ENCODE results near the gene FXYD5. TPM values are rescaled to one million over a fixed set of nuclear protein-coding genes. Genes with fewer than 3 reads are reported as not detected.

FXYD5 gene
- total and polyA plus RNA-seq, 2 donors (not counting 1 experiment from before 2014, with no cell fraction given), result 19.8 to 100 TPM

GRCh38 chr19:35156673-35157014, 2.1 kb downstream of the FXYD5 start:
- H3K27me3 ChIP-seq (ENCODE audit: control insufficient read depth, insufficient read depth, low read length), result no peaks in the 10 kb centered on the region
- no peaks in the 10 kb centered on the region for H3K9me3 ChIP-seq (ENCODE audit: control insufficient read depth, insufficient read depth, low read depth, low read length)
- TF ChIP-seq CTCF (conservative IDR thresholded peaks at IDR 0.05 in 1 of 2, IDR thresholded peaks at IDR 0.05 in 1 of 2; ENCODE audit: low read depth in 1 of 2, low read length in 2 of 2) (no peak), EZH2 (IDR thresholded peaks at IDR 0.05; ENCODE audit: low read length, missing control alignments) (no peak)
- no peak overlapping the region for H3K4me2 ChIP-seq (ENCODE audit: extremely low read depth, insufficient read depth, low read length)
- H3K4me1 ChIP-seq (ENCODE audit: control insufficient read depth, extremely low read depth, insufficient read depth, low read length), result peaks cover 2% of the 10 kb centered on the region
- H3K27ac ChIP-seq (ENCODE audit: insufficient read depth, low read length), result no peak overlapping the region
- no peak overlapping the region for H2AFZ ChIP-seq (ENCODE audit: low read length)
- no peaks in the 10 kb centered on the region for H4K20me1 ChIP-seq (ENCODE audit: control insufficient read depth, extremely low read depth, insufficient read depth, low read length)
- H3K79me2 ChIP-seq (ENCODE audit: control insufficient read depth, insufficient read depth, low read length), result peaks cover 22% of the 10 kb centered on the region
- H3K4me3 ChIP-seq (replicated peaks in 1 of 4; ENCODE audit: control extremely low read depth in 1 of 4, insufficient read depth in 1 of 4, low read depth in 3 of 4, low read length in 4 of 4), result no peak overlapping the region
- no peak overlapping the region for H3K9ac ChIP-seq (ENCODE audit: insufficient read depth, low read length)
- DNase-seq (ENCODE audit: low read depth in 2 of 2), result no peak
- peaks cover 11% of the 10 kb centered on the region for H3K36me3 ChIP-seq (ENCODE audit: control insufficient read depth, insufficient read depth, low read length)

GRCh38 chr19:35157431-35157830, 2.9 kb downstream of the FXYD5 start:
- H2AFZ ChIP-seq (ENCODE audit: low read length), result no peak overlapping the region
- H3K4me2 ChIP-seq (ENCODE audit: extremely low read depth, insufficient read depth, low read length), result no peak overlapping the region
- H3K27me3 ChIP-seq (ENCODE audit: control insufficient read depth, insufficient read depth, low read length), result no peaks in the 10 kb centered on the region
- H3K79me2 ChIP-seq (ENCODE audit: control insufficient read depth, insufficient read depth, low read length), result peaks cover 22% of the 10 kb centered on the region
- H3K36me3 ChIP-seq (ENCODE audit: control insufficient read depth, insufficient read depth, low read length), result peaks cover 11% of the 10 kb centered on the region
- no peak overlapping the region for H3K4me3 ChIP-seq (replicated peaks in 1 of 4; ENCODE audit: control extremely low read depth in 1 of 4, insufficient read depth in 1 of 4, low read depth in 3 of 4, low read length in 4 of 4)
- H4K20me1 ChIP-seq (ENCODE audit: control insufficient read depth, extremely low read depth, insufficient read depth, low read length), result no peaks in the 10 kb centered on the region
- H3K4me1 ChIP-seq (ENCODE audit: control insufficient read depth, extremely low read depth, insufficient read depth, low read length), result peaks cover 2% of the 10 kb centered on the region
- no peak for DNase-seq (ENCODE audit: low read depth in 2 of 2)
- no peak for TF ChIP-seq EZH2 (IDR thresholded peaks at IDR 0.05; ENCODE audit: low read length, missing control alignments)
- H3K9me3 ChIP-seq (ENCODE audit: control insufficient read depth, insufficient read depth, low read depth, low read length), result no peaks in the 10 kb centered on the region
- no peak overlapping the region for H3K9ac ChIP-seq (ENCODE audit: insufficient read depth, low read length)
- H3K27ac ChIP-seq (ENCODE audit: insufficient read depth, low read length), result no peak overlapping the region

GRCh38 chr19:35159606-35160005, 5.1 kb downstream of the FXYD5 start:
- Histone ChIP-seq H3K27ac (ENCODE audit: insufficient read depth, low read length) (no peak overlapping the region), H3K27me3 (ENCODE audit: control insufficient read depth, insufficient read depth, low read length) (no peaks in the 10 kb centered on the region), H3K4me3 (replicated peaks in 1 of 4; ENCODE audit: control extremely low read depth in 1 of 4, insufficient read depth in 1 of 4, low read depth in 3 of 4, low read length in 4 of 4) (no peak overlapping the region), H4K20me1 (ENCODE audit: control insufficient read depth, extremely low read depth, insufficient read depth, low read length) (no peaks in the 10 kb centered on the region), H3K9ac (ENCODE audit: insufficient read depth, low read length) (no peak overlapping the region), H3K4me1 (ENCODE audit: control insufficient read depth, extremely low read depth, insufficient read depth, low read length) (peaks cover 2% of the 10 kb centered on the region), H2AFZ (ENCODE audit: low read length) (no peak overlapping the region), H3K9me3 (ENCODE audit: control insufficient read depth, insufficient read depth, low read depth, low read length) (no peaks in the 10 kb centered on the region), H3K4me2 (ENCODE audit: extremely low read depth, insufficient read depth, low read length) (no peak overlapping the region), H3K36me3 (ENCODE audit: control insufficient read depth, insufficient read depth, low read length) (peaks cover 21% of the 10 kb centered on the region), H3K79me2 (ENCODE audit: control insufficient read depth, insufficient read depth, low read length) (peaks cover 21% of the 10 kb centered on the region)
- TF ChIP-seq EZH2 (IDR thresholded peaks at IDR 0.05; ENCODE audit: low read length, missing control alignments), result no peak
- TF ChIP-seq CTCF (conservative IDR thresholded peaks at IDR 0.05 in 1 of 2, IDR thresholded peaks at IDR 0.05 in 1 of 2; ENCODE audit: low read depth in 1 of 2, low read length in 2 of 2), result no peak
- no peak for DNase-seq (ENCODE audit: low read depth in 2 of 2)

All from fibroblast of lung (primary cell).